K562 (cell line): ENCODE results near the gene ZNF559. TPM values are rescaled to one million over a fixed set of nuclear protein-coding genes. Genes with fewer than 3 reads are reported as not detected.

Source experiments
- MTA1 ChIP-seq: fragments of 450-650 bp; IDR thresholded peaks from 2 replicates; pipeline ENCODE4 v1.6.1; 2017; ENCODE audit warnings: borderline replicate concordance
- MXD1 ChIP-seq: fragments of 250-450 bp; sonication (Bioruptor Pico); IDR thresholded peaks from 2 replicates; pipeline ENCODE4 v1.8.0; 2021; ENCODE audit warnings: borderline replicate concordance, mild to moderate bottlenecking, moderate library complexity; ENCODE audit not compliant: poor library complexity, severe bottlenecking
- RREB1 ChIP-seq: fragments of 250-450 bp; sonication (Bioruptor Pico); IDR thresholded peaks from 2 replicates; pipeline ENCODE4 v1.4.0; 2020
- TFE3 ChIP-seq: fragments of 450-650 bp; formaldehyde crosslinking; IDR thresholded peaks from 2 replicates; pipeline ENCODE4 v1.4.0; 2020; ENCODE audit warnings: mild to moderate bottlenecking, mixed read lengths
- TSHZ1 ChIP-seq: fragments of 250-450 bp; sonication (Bioruptor Pico); IDR thresholded peaks from 2 replicates; pipeline ENCODE4 v1.4.0; 2020; ENCODE audit warnings: mild to moderate bottlenecking, moderate library complexity
- ZBTB1 ChIP-seq: sonication (generic); formaldehyde crosslinking; IDR thresholded peaks from 2 replicates; pipeline ENCODE4 v1.8.1; 2023; ENCODE audit warnings: missing genetic modification reagents, low read depth, mild to moderate bottlenecking, borderline replicate concordance
- ZNF165 ChIP-seq: fragments of 250-450 bp; sonication (Bioruptor Pico); IDR thresholded peaks from 2 replicates; pipeline ENCODE4 v1.4.0; 2020; ENCODE audit warnings: borderline replicate concordance
- ZNF24 ChIP-seq: fragments of 450-650 bp; IDR thresholded peaks from 2 replicates; pipeline ENCODE4 v1.6.1; 2016
- ZNF609 ChIP-seq: sonication (generic); formaldehyde crosslinking; IDR thresholded peaks from 2 replicates; pipeline ENCODE4 v1.8.1; 2023; ENCODE audit warnings: missing genetic modification reagents, mild to moderate bottlenecking, borderline replicate concordance
- polyA plus RNA-seq, 8 experiments: library from polyadenylated mRNA; depleted of rRNA in 4 of 8; stranded (reverse) in 5 of 8; unstranded in 3 of 8; fragments of >200 nt; fragmentation: Nextera tagmentation in 2 of 8; fragmentation: Illumina TruSeq in 1 of 8; extraction: Ambion mirVana in 2 of 8; extraction: Trizol in 1 of 8; gene quantifications; 2 replicates each; pipeline versions ENCODE4 v1.2.1 to v1.2.3, GENCODE V29; 2011 to 2014; ENCODE audit warnings: inconsistent platforms in 1 of 8, missing spikeins in 1 of 8
- total RNA-seq, 7 experiments: library from RNA; depleted of rRNA in 6 of 7; stranded (reverse); fragments of >200 nt in 6 of 7; fragmentation: Illumina TruSeq in 2 of 7; extraction: Trizol in 2 of 7; gene quantifications; 2 replicates each; pipeline versions ENCODE4 v1.2.1 to v1.2.3, GENCODE V29; 2011 to 2021; ENCODE audit warnings: low replicate concordance in 1 of 7

ZNF559 gene
- total and polyA plus RNA-seq, 9 of the 15 experiments (the other 6 are each of a cell fraction or from before 2014, with no cell fraction given): 4.0 to 21.5 (median 11.5) TPM

GRCh38 chr19:9309139-9309973 lies 14.6 kb upstream of the ZNF559 start, which contains the start of gene ZNF699 (continued):
- no peak for TF ChIP-seq MXD1
- TF ChIP-seq MTA1: no peak
- peak; percentile 57; the same call in 1 of the 2 replicates for TF ChIP-seq RREB1 (CRISPR knock-in tag)
- no peak for TF ChIP-seq TSHZ1 (CRISPR knock-in tag)
- TF ChIP-seq ZNF165 (CRISPR knock-in tag): no peak
- no peak for TF ChIP-seq TFE3 (CRISPR knock-in tag)
- TF ChIP-seq ZNF609 (CRISPR knock-in tag): no peak
- TF ChIP-seq ZNF24: no peak
- no peak for TF ChIP-seq ZBTB1 (CRISPR knock-in tag)
